Sigmoid colon (tissue), 7 donors: Measurements from ENCODE around the gene IKZF4. TPM values are rescaled to one million over a fixed set of nuclear protein-coding genes. Genes with fewer than 3 reads are reported as not detected.

ENCODE experiments used
- DNase-seq: peaks from one replicate; pipeline ENCODE4 v3.0.0-alpha.2; 2019
- H3K27ac ChIP-seq, 4 donors: fragments of 200-600 bp; sonication (generic); one replicate each; pipeline ENCODE4 v1.5.1; 2016 to 2019; ENCODE audit warnings: mild to moderate bottlenecking in 1 of 4
- H3K27me3 ChIP-seq, 3 donors: fragments of 200-600 bp; sonication (generic); one replicate each; pipeline ENCODE4 v1.5.1; 2019; ENCODE audit warnings: mild to moderate bottlenecking in 1 of 3
- H3K36me3 ChIP-seq, 4 donors: fragments of 200-600 bp; sonication (generic); one replicate each; pipeline ENCODE4 v1.5.1; 2016 to 2019
- H3K4me1 ChIP-seq, 4 donors: fragments of 200-600 bp; sonication (generic); one replicate each; pipeline ENCODE4 v1.5.1; 2017 to 2019
- H3K4me3 ChIP-seq, 4 donors: fragments of 200-600 bp; sonication (generic); one replicate each; pipeline ENCODE4 v1.5.1; 2017 to 2019; ENCODE audit warnings: mild to moderate bottlenecking in 2 of 4, moderate library complexity in 1 of 4
- H3K9me3 ChIP-seq, 4 donors: fragments of 200-600 bp in 3 of 4; sonication (generic) in 3 of 4; one replicate each; pipeline versions ENCODE4 v1.5.1 to v1.6.1; 2013 to 2019
- EP300 ChIP-seq, 4 donors: sonication (generic); formaldehyde crosslinking; IDR thresholded peaks; one replicate each; pipeline ENCODE4 v1.6.1; 2017; ENCODE audit warnings: antibody characterized with exemption in 4 of 4
- POLR2A ChIP-seq, 2 donors: fragments of 450-650 bp; IDR thresholded peaks; one replicate each; pipeline ENCODE4 v1.6.1; 2016; ENCODE audit warnings: antibody characterized with exemption in 2 of 2, mild to moderate bottlenecking in 2 of 2, moderate library complexity in 2 of 2
- POLR2AphosphoS5 ChIP-seq, 4 donors: sonication (generic); formaldehyde crosslinking; IDR thresholded peaks; one replicate each; pipeline ENCODE4 v1.6.1; 2017; ENCODE audit warnings: antibody characterized with exemption in 4 of 4
- WGBS, 2 donors: extraction: QIAGEN DNeasy Blood & Tissue Kit; methylation state at CpG; one replicate each; pipeline ENCODE4 v1.1.7; 2013; 5-methylcytosine and 5-hydroxymethylcytosine counted together
- intact Hi-C: fragments of 100-400 bp; cut with DNase I; formaldehyde crosslinking; loops from one replicate; pipeline ENCODE4 v1.15.1; 2023
- polyA plus RNA-seq, 3 donors: library from polyadenylated mRNA; stranded (reverse); fragments of 200-250 nt; gene quantifications; one replicate each; pipeline ENCODE4 v1.2.3, GENCODE V29; 2013
- total RNA-seq, 4 donors: library from RNA; depleted of rRNA; stranded (reverse); fragments of >200 nt; gene quantifications; one replicate each; pipeline ENCODE4 v1.1.0, GENCODE V29; 2016
- TF ChIP-seq, protein P1 (sequence below), 4 experiments: fragments of 450-650 bp in 3 of 4; fragments of 200-600 bp in 1 of 4; IDR thresholded peaks; one replicate each; pipeline ENCODE4 v1.5.1; 2016 to 2019; ENCODE audit warnings: antibody characterized with exemption in 4 of 4, mild to moderate bottlenecking in 3 of 4, moderate library complexity in 2 of 4
- donor health status: healthy with polysubstance abuse.
- donor health status: Bipolar disorder and iron deficiency.
- donor health status: healthy.

IKZF4 gene
- total and polyA plus RNA-seq, 7 donors: 0.92 to 23.8 (median 2.4) TPM

DNA sequence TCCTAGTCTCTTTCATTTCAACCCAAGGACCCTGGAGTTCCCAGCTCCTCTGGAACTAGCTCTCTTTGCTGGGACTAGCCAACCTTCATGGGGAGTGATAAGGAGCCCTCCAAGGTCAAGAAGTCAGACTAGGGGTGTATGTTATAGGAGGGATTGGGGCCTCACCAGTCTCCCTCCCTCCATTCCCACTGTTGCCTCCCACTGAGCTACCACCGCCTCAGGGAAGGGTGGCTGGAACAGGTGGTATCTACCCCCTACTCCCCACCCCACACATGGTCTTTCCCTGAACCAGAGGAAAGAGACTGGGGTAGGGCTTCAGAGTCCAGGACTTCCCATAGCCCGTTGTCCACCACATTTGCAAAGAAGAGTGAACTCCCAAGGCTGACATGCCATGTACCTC lies 61.5 kb downstream of the IKZF4 start:
- DNase-seq: peak; percentile 5
- 30 to 69% methylated on average over 2 of the region's 2 CpGs for WGBS, 2 donors
- TF ChIP-seq POLR2AphosphoS5 (IDR thresholded peaks at IDR 0.05) (no peak), EP300 (IDR thresholded peaks at IDR 0.05) (no peak), POLR2A (IDR thresholded peaks at IDR 0.05) (no peak)
- Histone ChIP-seq H3K4me1 (peaks cover 0 to 22% (median 18%) of the 10 kb centered on the region in 4 donors), H3K4me3 (no peak overlapping the region), H3K9me3 (no peaks in the 10 kb centered on the region), H3K27me3 (peaks cover 0 to 14% (median 3%) of the 10 kb centered on the region in 3 donors), H3K36me3 (no peaks in the 10 kb centered on the region), H3K27ac (peak overlapping the region in 2 of 4 donors; percentile 56 to 76)
- intact Hi-C loops: loop anchor here (5.0 kb wide), 1 partner anchor 35 kb away; no protein-coding TSS in a partner anchor

DNA sequence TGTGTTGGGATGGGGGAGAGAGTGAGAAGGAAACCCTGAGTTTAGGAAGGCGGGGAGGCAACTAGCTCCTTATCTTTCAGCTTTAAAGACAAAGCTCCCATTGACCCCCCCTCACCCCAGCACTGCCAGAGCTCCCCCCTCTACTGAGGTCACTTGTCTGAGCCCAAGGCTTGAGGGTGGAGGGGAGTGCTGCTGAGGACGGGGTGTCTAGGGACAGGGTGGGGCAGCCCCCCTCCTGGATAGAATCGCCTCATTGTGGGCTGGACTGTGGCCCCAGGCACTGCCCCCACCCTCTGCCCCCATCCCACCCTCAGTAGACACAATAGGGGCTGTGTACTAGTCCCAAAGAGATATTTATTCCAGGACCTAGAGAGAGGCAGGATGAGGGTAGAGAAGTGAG lies 62.1 kb downstream of the IKZF4 start:
- TF ChIP-seq POLR2A (IDR thresholded peaks at IDR 0.05) (no peak), POLR2AphosphoS5 (IDR thresholded peaks at IDR 0.05) (peak in 2 of 4 donors; percentile 38 to 46), EP300 (IDR thresholded peaks at IDR 0.05) (no peak)
- TF ChIP-seq, protein P1, sequence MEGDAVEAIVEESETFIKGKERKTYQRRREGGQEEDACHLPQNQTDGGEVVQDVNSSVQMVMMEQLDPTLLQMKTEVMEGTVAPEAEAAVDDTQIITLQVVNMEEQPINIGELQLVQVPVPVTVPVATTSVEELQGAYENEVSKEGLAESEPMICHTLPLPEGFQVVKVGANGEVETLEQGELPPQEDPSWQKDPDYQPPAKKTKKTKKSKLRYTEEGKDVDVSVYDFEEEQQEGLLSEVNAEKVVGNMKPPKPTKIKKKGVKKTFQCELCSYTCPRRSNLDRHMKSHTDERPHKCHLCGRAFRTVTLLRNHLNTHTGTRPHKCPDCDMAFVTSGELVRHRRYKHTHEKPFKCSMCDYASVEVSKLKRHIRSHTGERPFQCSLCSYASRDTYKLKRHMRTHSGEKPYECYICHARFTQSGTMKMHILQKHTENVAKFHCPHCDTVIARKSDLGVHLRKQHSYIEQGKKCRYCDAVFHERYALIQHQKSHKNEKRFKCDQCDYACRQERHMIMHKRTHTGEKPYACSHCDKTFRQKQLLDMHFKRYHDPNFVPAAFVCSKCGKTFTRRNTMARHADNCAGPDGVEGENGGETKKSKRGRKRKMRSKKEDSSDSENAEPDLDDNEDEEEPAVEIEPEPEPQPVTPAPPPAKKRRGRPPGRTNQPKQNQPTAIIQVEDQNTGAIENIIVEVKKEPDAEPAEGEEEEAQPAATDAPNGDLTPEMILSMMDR (IDR thresholded peaks at IDR 0.05): no peak
- Histone ChIP-seq H3K4me3 (no peak overlapping the region), H3K9me3 (no peaks in the 10 kb centered on the region), H3K36me3 (no peaks in the 10 kb centered on the region), H3K4me1 (peaks cover 0 to 22% (median 18%) of the 10 kb centered on the region in 4 donors), H3K27ac (peak overlapping the region in 2 of 4 donors; percentile 56 to 76), H3K27me3 (peaks cover 0 to 14% (median 3%) of the 10 kb centered on the region in 3 donors)
- 21 to 61% methylated on average over 3 of the region's 3 CpGs for WGBS, 2 donors
- intact Hi-C loops: loop anchor here (5.0 kb wide), 1 partner anchor 36 kb away; no protein-coding TSS in a partner anchor
- no peak for DNase-seq

DNA sequence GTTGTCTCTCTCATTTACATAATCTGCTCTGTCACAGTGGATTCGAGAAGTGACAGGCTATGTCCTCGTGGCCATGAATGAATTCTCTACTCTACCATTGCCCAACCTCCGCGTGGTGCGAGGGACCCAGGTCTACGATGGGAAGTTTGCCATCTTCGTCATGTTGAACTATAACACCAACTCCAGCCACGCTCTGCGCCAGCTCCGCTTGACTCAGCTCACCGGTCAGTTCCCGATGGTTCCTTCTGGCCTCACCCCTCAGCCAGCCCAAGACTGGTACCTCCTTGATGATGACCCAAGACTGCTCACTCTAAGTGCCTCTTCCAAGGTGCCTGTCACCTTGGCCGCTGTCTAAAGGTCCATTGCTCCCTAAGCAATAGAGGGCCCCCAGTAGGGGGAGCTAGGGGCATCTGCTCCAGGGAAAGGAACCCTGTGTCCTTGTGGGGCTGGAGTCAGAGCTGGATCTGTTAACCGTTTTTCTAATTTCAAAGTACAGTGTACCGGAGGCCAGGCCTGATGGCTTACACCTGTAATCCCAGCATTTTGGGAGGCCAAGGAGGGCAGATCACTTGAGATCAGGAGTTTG lies 64.2 kb downstream of the IKZF4 start:
- Histone ChIP-seq H3K4me3 (no peak overlapping the region), H3K36me3 (no peaks in the 10 kb centered on the region), H3K27me3 (peaks cover 0 to 12% (median 3%) of the 10 kb centered on the region in 3 donors), H3K4me1 (peaks cover 0 to 7% (median 5%) of the 10 kb centered on the region in 4 donors), H3K27ac (peak overlapping the region in 2 of 4 donors; percentile 2 to 49), H3K9me3 (no peaks in the 10 kb centered on the region)
- no peak for DNase-seq
- no peak for TF ChIP-seq POLR2AphosphoS5 (IDR thresholded peaks at IDR 0.05)
- TF ChIP-seq, protein P1 (IDR thresholded peaks at IDR 0.05): no peak
- TF ChIP-seq EP300 (IDR thresholded peaks at IDR 0.05): no peak
- no peak for TF ChIP-seq POLR2A (IDR thresholded peaks at IDR 0.05)
- intact Hi-C loops: loop anchor here (5.0 kb wide), 1 partner anchor 38 kb away; no protein-coding TSS in a partner anchor
- WGBS, 2 donors: 85 to 86% methylated on average over 15 of the region's 15 CpGs

DNA sequence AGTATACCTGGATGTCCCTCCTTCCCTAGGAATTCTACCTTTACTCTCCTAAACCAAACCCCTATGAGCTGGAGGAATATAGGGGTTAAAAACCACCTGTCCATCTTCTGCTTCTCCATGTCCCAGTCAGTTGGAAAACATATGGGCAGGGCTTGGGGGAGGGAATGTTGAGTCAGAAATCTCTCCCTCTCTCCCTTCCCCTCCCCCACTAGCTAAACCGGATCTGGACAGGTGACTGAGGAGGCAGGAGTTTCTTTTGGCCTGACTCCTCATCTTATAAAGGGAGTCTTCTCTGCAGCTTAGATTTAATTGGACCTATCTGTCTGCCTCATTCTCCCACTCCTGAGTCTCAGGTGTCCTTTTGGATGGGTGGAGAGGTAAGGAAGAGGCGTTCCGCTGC lies 65.3 kb downstream of the IKZF4 start:
- intact Hi-C loops: no loop called here
- H3K9me3 ChIP-seq: no peaks in the 10 kb centered on the region
- H3K27ac ChIP-seq: no peak overlapping the region
- WGBS, 2 donors: 61 to 84% methylated on average over 3 of the region's 3 CpGs
- no peak overlapping the region for H3K4me3 ChIP-seq
- DNase-seq: no peak
- TF ChIP-seq POLR2AphosphoS5 (IDR thresholded peaks at IDR 0.05) (no peak), EP300 (IDR thresholded peaks at IDR 0.05) (no peak), POLR2A (IDR thresholded peaks at IDR 0.05) (no peak)
- TF ChIP-seq, protein P1 (IDR thresholded peaks at IDR 0.05): no peak
- H3K27me3 ChIP-seq: peaks cover 0 to 1% (median 0%) of the 10 kb centered on the region in 3 donors
- H3K36me3 ChIP-seq: no peaks in the 10 kb centered on the region
- no peaks in the 10 kb centered on the region for H3K4me1 ChIP-seq

DNA sequence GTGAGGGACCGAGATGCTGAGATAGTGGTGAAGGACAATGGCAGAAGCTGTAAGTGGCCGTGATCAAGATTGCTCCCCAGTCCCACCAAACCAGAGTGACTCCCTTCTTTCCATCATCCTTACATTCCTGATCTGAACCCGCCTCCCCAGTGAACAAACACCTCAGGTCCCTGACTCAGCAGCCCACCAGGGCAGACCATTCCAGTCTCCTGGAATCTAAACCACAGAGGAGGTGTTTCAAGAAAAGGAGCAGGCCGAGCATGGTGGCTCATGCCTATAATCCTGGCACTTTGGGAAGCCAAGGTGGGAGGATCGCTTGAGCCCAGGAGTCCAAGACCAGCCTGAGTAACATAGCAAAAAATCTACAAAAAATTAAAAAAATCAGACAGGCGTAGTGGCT lies 65.8 kb downstream of the IKZF4 start:
- H3K27ac ChIP-seq: no peak overlapping the region
- no peak for TF ChIP-seq EP300 (IDR thresholded peaks at IDR 0.05)
- TF ChIP-seq POLR2A (IDR thresholded peaks at IDR 0.05): no peak
- no peak for TF ChIP-seq POLR2AphosphoS5 (IDR thresholded peaks at IDR 0.05)
- TF ChIP-seq, protein P1 (IDR thresholded peaks at IDR 0.05): no peak
- H3K9me3 ChIP-seq: no peaks in the 10 kb centered on the region
- no peak overlapping the region for H3K4me3 ChIP-seq
- no peaks in the 10 kb centered on the region for H3K36me3 ChIP-seq
- 75 to 84% methylated on average over 6 of the region's 6 CpGs for WGBS, 2 donors
- DNase-seq: no peak
- no peaks in the 10 kb centered on the region for H3K27me3 ChIP-seq
- intact Hi-C loops: no loop called here
- no peaks in the 10 kb centered on the region for H3K4me1 ChIP-seq
